PC-9 (cell line): ENCODE data around the gene ZNF613. TPM values are rescaled to one million over a fixed set of nuclear protein-coding genes. Genes with fewer than 3 reads are reported as not detected.

Experiments used
- BruUV-seq: library from RNA; stranded (reverse); fragments of 400-500 nt; replicated peaks from 2 replicates; lab custom pipeline; 2021; lab: Mats Ljungman, UMichigan
- CTCF ChIA-PET: fragments of 300-600 bp; sonication (Branson Sonifier 250); formaldehyde crosslinking; loops from one replicate; lab custom pipeline; 2022; ENCODE audit warnings: antibody characterized with exemption; lab: Charles Lee
- POLR2A ChIA-PET: fragments of 300-600 bp; sonication (Branson Sonifier 250); formaldehyde crosslinking; loops from one replicate; lab custom pipeline; 2022; ENCODE audit warnings: antibody characterized with exemption; ENCODE audit not compliant: unreplicated experiment; lab: Charles Lee
- DNase-seq, 2 experiments: peaks; one replicate each; pipeline versions ENCODE4 v3.0.0 to v3.0.0-alpha.2; 2015 to 2022; ENCODE audit warnings: mixed read lengths in 1 of 2
- H2AFZ ChIP-seq: fragments of 200-600 bp; sonication (generic); 2 replicates; pipeline ENCODE4 v1.8.1; 2017; ENCODE audit warnings: antibody characterized with exemption
- H3F3A ChIP-seq: fragments of 200-600 bp; sonication (generic); 2 replicates; pipeline ENCODE4 v1.8.1; 2017; ENCODE audit warnings: antibody characterized with exemption, mild to moderate bottlenecking, low read depth; ENCODE audit not compliant: insufficient read depth
- H3K27ac ChIP-seq: fragments of 200-600 bp; sonication (generic); 2 replicates; pipeline ENCODE4 v1.6.1; 2016; ENCODE audit warnings: mixed run types
- H3K27me3 ChIP-seq: fragments of 200-600 bp; sonication (generic); 2 replicates; pipeline ENCODE4 v1.6.1; 2016; ENCODE audit warnings: low read depth, mixed run types; ENCODE audit not compliant: insufficient read depth
- H3K36me3 ChIP-seq: fragments of 200-600 bp; sonication (generic); 2 replicates; pipeline ENCODE4 v1.6.1; 2016; ENCODE audit warnings: low read depth, mixed run types
- H3K4me1 ChIP-seq: fragments of 200-600 bp; sonication (generic); replicated peaks from 2 replicates; pipeline ENCODE4 v1.6.1; 2016; ENCODE audit warnings: mixed run types; ENCODE audit not compliant: insufficient read depth
- H3K4me2 ChIP-seq: fragments of 200-600 bp; sonication (generic); 2 replicates; pipeline ENCODE4 v1.6.1; 2017; ENCODE audit warnings: mixed run types
- H3K4me3 ChIP-seq: fragments of 200-600 bp; sonication (generic); 2 replicates; pipeline ENCODE4 v1.6.1; 2016; ENCODE audit warnings: mixed run types
- H3K79me2 ChIP-seq: fragments of 200-600 bp; sonication (generic); 2 replicates; pipeline ENCODE4 v1.6.1; 2017; ENCODE audit warnings: low read depth, mixed run types
- H3K9me2 ChIP-seq: fragments of 200-600 bp; sonication (generic); 2 replicates; pipeline ENCODE4 v1.8.1; 2017; ENCODE audit warnings: mild to moderate bottlenecking; ENCODE audit not compliant: insufficient read depth
- H3K9me3 ChIP-seq: fragments of 200-600 bp; sonication (generic); 2 replicates; pipeline ENCODE4 v1.8.1; 2016; ENCODE audit warnings: low read depth; ENCODE audit not compliant: insufficient read depth
- H4K20me1 ChIP-seq: fragments of 200-600 bp; sonication (generic); 2 replicates; pipeline ENCODE4 v1.8.1; 2017; ENCODE audit not compliant: insufficient read depth
- EZH2 ChIP-seq: fragments of 200-600 bp; sonication (generic); IDR thresholded peaks from 2 replicates; pipeline ENCODE4 v1.8.0; 2017; ENCODE audit warnings: antibody characterized with exemption, low read depth
- intact Hi-C: fragments of 100-400 bp; cut with micrococcal nuclease; formaldehyde crosslinking; loops from one replicate; pipeline ENCODE4 v1.10.0; 2022; ENCODE audit not compliant: unreplicated experiment
- total RNA-seq: library from RNA; stranded (reverse); gene quantifications from 2 replicates; pipeline ENCODE4 v1.2.3, GENCODE V29; 2021
- TF ChIP-seq, protein P1 (sequence below): fragments of 200-600 bp; sonication (generic); conservative IDR thresholded peaks from 2 replicates; pipeline ENCODE4 v1.6.1; 2017; ENCODE audit warnings: mixed run types, antibody characterized with exemption, mild to moderate bottlenecking, moderate library complexity

ZNF613 gene
- total RNA-seq, 1 experiment from 2014 or later = 4.8 TPM

DNA sequence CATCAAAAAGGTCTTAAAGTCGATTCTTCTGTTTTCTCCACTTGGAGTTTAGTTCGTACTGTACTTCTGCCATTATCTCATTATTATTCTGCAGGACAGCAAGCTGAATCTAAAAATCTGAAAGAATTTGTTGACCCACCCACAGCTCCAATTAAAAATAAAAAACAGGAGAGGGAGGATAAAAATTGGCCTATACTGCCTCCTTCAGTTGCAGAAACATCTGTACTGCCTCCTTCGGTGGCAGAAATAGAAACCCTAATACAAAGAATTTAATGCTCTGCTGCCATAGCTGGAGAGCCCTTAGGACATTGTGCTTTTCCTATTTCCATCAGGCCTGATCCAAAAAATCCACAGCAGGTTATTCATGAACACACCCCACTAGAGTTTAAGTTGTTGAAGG, 49.6 kb downstream of the ZNF613 start:
- POLR2A ChIA-PET = no interaction called here
- H3K27me3 ChIP-seq = no peaks in the 10 kb centered on the region
- H3K9me3 ChIP-seq = peaks cover 66% of the 10 kb centered on the region
- peaks cover 24% of the 10 kb centered on the region for H3K79me2 ChIP-seq
- H3K36me3 ChIP-seq = peaks cover 59% of the 10 kb centered on the region
- intact Hi-C loops = no loop called here
- no peaks in the 10 kb centered on the region for H4K20me1 ChIP-seq
- H3K27ac ChIP-seq = no peak overlapping the region
- no peak for DNase-seq
- H3K4me2 ChIP-seq = no peak overlapping the region
- no peaks in the 10 kb centered on the region; the same call in 1 of the 2 replicates for H3F3A ChIP-seq
- CTCF ChIA-PET = no interaction called here
- TF ChIP-seq EZH2 = no peak
- TF ChIP-seq, protein P1, sequence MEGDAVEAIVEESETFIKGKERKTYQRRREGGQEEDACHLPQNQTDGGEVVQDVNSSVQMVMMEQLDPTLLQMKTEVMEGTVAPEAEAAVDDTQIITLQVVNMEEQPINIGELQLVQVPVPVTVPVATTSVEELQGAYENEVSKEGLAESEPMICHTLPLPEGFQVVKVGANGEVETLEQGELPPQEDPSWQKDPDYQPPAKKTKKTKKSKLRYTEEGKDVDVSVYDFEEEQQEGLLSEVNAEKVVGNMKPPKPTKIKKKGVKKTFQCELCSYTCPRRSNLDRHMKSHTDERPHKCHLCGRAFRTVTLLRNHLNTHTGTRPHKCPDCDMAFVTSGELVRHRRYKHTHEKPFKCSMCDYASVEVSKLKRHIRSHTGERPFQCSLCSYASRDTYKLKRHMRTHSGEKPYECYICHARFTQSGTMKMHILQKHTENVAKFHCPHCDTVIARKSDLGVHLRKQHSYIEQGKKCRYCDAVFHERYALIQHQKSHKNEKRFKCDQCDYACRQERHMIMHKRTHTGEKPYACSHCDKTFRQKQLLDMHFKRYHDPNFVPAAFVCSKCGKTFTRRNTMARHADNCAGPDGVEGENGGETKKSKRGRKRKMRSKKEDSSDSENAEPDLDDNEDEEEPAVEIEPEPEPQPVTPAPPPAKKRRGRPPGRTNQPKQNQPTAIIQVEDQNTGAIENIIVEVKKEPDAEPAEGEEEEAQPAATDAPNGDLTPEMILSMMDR = no peak
- no peaks in the 10 kb centered on the region for H3K4me1 ChIP-seq
- no TSS peak for BruUV-seq
- no peak overlapping the region for H2AFZ ChIP-seq
- no peak overlapping the region for H3K4me3 ChIP-seq
- no peaks in the 10 kb centered on the region for H3K9me2 ChIP-seq

DNA sequence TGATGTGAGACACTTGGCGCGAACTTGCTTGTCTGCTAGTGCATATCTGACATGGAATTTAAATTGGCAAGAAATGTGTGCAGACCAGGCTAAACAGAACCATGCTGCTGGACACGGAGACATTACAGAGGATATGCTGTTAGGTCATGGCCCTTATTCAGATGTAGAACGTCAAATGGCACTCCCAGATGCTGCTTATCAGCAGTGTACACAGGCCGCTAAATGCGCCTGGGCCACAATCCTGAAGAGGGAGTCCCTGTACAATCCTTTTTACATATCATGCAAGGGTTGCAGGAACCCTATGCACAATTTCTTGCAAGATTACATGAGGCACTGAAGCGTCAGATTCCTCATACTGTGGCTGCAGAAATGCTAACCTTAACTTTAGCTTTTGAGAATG, 50.1 kb downstream of the ZNF613 start:
- CTCF ChIA-PET = no interaction called here
- BruUV-seq = no TSS peak

DNA sequence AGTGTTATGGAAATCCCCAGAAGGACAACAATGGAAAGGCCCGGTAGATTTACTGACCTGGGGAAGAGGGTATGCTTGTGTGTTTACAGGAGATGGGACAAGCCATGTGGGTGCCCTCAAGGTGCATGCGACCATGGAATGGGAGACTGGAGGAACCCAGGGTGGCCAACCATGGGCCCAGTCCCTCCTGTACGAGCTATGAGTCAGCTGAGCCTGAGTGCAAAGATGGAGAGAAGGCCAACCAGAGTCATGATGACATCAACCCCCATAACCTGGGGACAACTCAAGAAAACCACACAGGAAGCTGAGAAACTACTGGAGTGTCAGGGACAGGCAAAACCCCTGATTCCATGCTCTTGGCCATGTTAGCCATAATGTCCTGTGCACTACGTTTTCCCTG, 51.6 kb downstream of the ZNF613 start:
- 0 out of 2 replicates have a peak, but pooled peaks cover 5% of the 10 kb centered on the region for H3F3A ChIP-seq
- no peaks in the 10 kb centered on the region for H3K9me2 ChIP-seq
- TF ChIP-seq, protein P1 = no peak
- TF ChIP-seq EZH2 = no peak
- POLR2A ChIA-PET = no interaction called here
- no peak overlapping the region for H2AFZ ChIP-seq
- H3K27ac ChIP-seq = no peak overlapping the region
- no peaks in the 10 kb centered on the region for H3K27me3 ChIP-seq
- no peak for DNase-seq
- peaks cover 53% of the 10 kb centered on the region for H3K36me3 ChIP-seq
- peaks cover 69% of the 10 kb centered on the region for H3K9me3 ChIP-seq
- intact Hi-C loops = no loop called here
- CTCF ChIA-PET = no interaction called here
- H4K20me1 ChIP-seq = no peaks in the 10 kb centered on the region
- H3K4me1 ChIP-seq = no peaks in the 10 kb centered on the region
- peaks cover 44% of the 10 kb centered on the region for H3K79me2 ChIP-seq
- no peak overlapping the region for H3K4me2 ChIP-seq
- BruUV-seq = no TSS peak
- H3K4me3 ChIP-seq = no peak overlapping the region

More for the DNA sequence above, 50.1 kb downstream of the ZNF613 start:
- Histone ChIP-seq H3K27ac (no peak overlapping the region), H3K4me2 (no peak overlapping the region), H3K4me3 (no peak overlapping the region), H3K27me3 (no peaks in the 10 kb centered on the region), H3K9me3 (peaks cover 67% of the 10 kb centered on the region), H3F3A (no peaks in the 10 kb centered on the region; the same call in 1 of the 2 replicates), H2AFZ (no peak overlapping the region), H3K9me2 (no peaks in the 10 kb centered on the region), H3K79me2 (peaks cover 29% of the 10 kb centered on the region), H4K20me1 (no peaks in the 10 kb centered on the region), H3K4me1 (no peaks in the 10 kb centered on the region), H3K36me3 (peaks cover 59% of the 10 kb centered on the region)
- no peak for DNase-seq
- intact Hi-C loops = no loop called here
- TF ChIP-seq, protein P1 = no peak
- TF ChIP-seq EZH2 = no peak
- POLR2A ChIA-PET = no interaction called here
